Measurements from ENCODE around the gene PHF2.

Gene PHF2

GRCh38 chr9:93576258-93577077, at the start of gene PHF2:
Gene PHF2 (plus strand): TSS chr9:93576584. CDS start chr9:93576774, 190 bp downstream.
- DNase-seq (ENCODE audit: insufficient read length, low spot score), result no peak
- no peak for FAIRE-seq

- no peak for FAIRE-seq
- no peak for DNase-seq (ENCODE audit: insufficient read length, low spot score)
Observed at GRCh38 chr9:93531374-93531773, 45.0 kb upstream of the PHF2 start.

- DNase-seq (ENCODE audit: insufficient read length, low spot score) (no peak), FAIRE-seq (no peak)
Observed at GRCh38 chr9:93532141-93532540, 44.2 kb upstream of the PHF2 start.

GRCh38 chr9:93533863-93534262, 42.5 kb upstream of the PHF2 start:
- no peak for FAIRE-seq
- DNase-seq (ENCODE audit: insufficient read length, low spot score), result no peak

- FAIRE-seq (no peak), DNase-seq (ENCODE audit: insufficient read length, low spot score) (no peak)
Observed at GRCh38 chr9:93536167-93536566, 40.2 kb upstream of the PHF2 start.

GRCh38 chr9:93536874-93537273, 39.5 kb upstream of the PHF2 start:
- FAIRE-seq, result no peak

GRCh38 chr9:93540305-93540704, 36.1 kb upstream of the PHF2 start:
- FAIRE-seq (no peak), DNase-seq (ENCODE audit: insufficient read length, low spot score) (no peak)

More at GRCh38 chr9:93536874-93537273, 39.5 kb upstream of the PHF2 start:
- no peak for DNase-seq (ENCODE audit: insufficient read length, low spot score)

GRCh38 chr9:93541005-93541404, 35.4 kb upstream of the PHF2 start:
- DNase-seq (ENCODE audit: insufficient read length, low spot score), result no peak
- FAIRE-seq, result no peak

GRCh38 chr9:93541581-93542349, 34.6 kb upstream of the PHF2 start:
- DNase-seq (ENCODE audit: insufficient read length, low spot score) (no peak), FAIRE-seq (no peak)

GRCh38 chr9:93543117-93543516, 33.3 kb upstream of the PHF2 start:
- FAIRE-seq, result no peak
- no peak for DNase-seq (ENCODE audit: insufficient read length, low spot score)

GRCh38 chr9:93546356-93546755, 30.0 kb upstream of the PHF2 start:
- no peak for FAIRE-seq
- no peak for DNase-seq (ENCODE audit: insufficient read length, low spot score)

GRCh38 chr9:93549611-93550010, 26.8 kb upstream of the PHF2 start:
- DNase-seq (ENCODE audit: insufficient read length, low spot score) (no peak), FAIRE-seq (no peak)

GRCh38 chr9:93552923-93553322, 23.5 kb upstream of the PHF2 start:
- DNase-seq (ENCODE audit: insufficient read length, low spot score) (no peak), FAIRE-seq (no peak)

- no peak for FAIRE-seq
- DNase-seq (ENCODE audit: insufficient read length, low spot score), result no peak
Observed at GRCh38 chr9:93555370-93555769, 21.0 kb upstream of the PHF2 start.

GRCh38 chr9:93557366-93558137, 18.8 kb upstream of the PHF2 start:
- DNase-seq (ENCODE audit: insufficient read length, low spot score) (no peak), FAIRE-seq (no peak)

- FAIRE-seq, result no peak
Observed at GRCh38 chr9:93558503-93558902, 17.9 kb upstream of the PHF2 start.

GRCh38 chr9:93560991-93561390, 15.4 kb upstream of the PHF2 start:
- FAIRE-seq (no peak), DNase-seq (ENCODE audit: insufficient read length, low spot score) (no peak)

More at GRCh38 chr9:93558503-93558902, 17.9 kb upstream of the PHF2 start:
- DNase-seq (ENCODE audit: insufficient read length, low spot score), result no peak

GRCh38 chr9:93562157-93562556, 14.2 kb upstream of the PHF2 start:
- FAIRE-seq, result no peak
- no peak for DNase-seq (ENCODE audit: insufficient read length, low spot score)

GRCh38 chr9:93565089-93565488, 11.3 kb upstream of the PHF2 start:
- no peak for DNase-seq (ENCODE audit: insufficient read length, low spot score)
- no peak for FAIRE-seq

- FAIRE-seq (no peak), DNase-seq (ENCODE audit: insufficient read length, low spot score) (peak; percentile 95)
Observed at GRCh38 chr9:93566408-93567270, 9.7 kb upstream of the PHF2 start.
